Trophoblast cell (in vitro differentiated cells and primary cell): Measurements from ENCODE around the gene CTIF.

Experiments
- DNase-seq, 2 donors: peaks; one replicate each; pipeline ENCODE4 v3.0.0-alpha.2; 2016
- H2AFZ ChIP-seq: 2 replicates; pipeline ENCODE4 v1.6.1; 2013; ENCODE audit warnings: low read length, moderate library complexity, mild to moderate bottlenecking; ENCODE audit not compliant: insufficient read depth, poor library complexity
- H2AK5ac ChIP-seq: 2 replicates; pipeline ENCODE4 v1.6.1; 2013; ENCODE audit warnings: mild to moderate bottlenecking, low read length
- H2BK120ac ChIP-seq: 2 replicates; pipeline ENCODE4 v1.6.1; 2013; ENCODE audit warnings: low read length, mild to moderate bottlenecking, moderate library complexity; ENCODE audit not compliant: insufficient read depth, poor library complexity
- H2BK12ac ChIP-seq: 2 replicates; pipeline ENCODE4 v1.6.1; 2013; ENCODE audit warnings: mild to moderate bottlenecking, low read length, moderate library complexity
- H2BK5ac ChIP-seq: 2 replicates; pipeline ENCODE4 v1.6.1; 2013; ENCODE audit warnings: low read length, low read depth, moderate library complexity, mild to moderate bottlenecking; ENCODE audit not compliant: poor library complexity
- H3K14ac ChIP-seq: 2 replicates; pipeline ENCODE4 v1.6.1; 2013; ENCODE audit warnings: mild to moderate bottlenecking, low read length
- H3K18ac ChIP-seq: 2 replicates; pipeline ENCODE4 v1.6.1; 2013; ENCODE audit warnings: mild to moderate bottlenecking, low read length
- H3K23ac ChIP-seq: 2 replicates; pipeline ENCODE4 v1.6.1; 2013; ENCODE audit warnings: low read length
- H3K27ac ChIP-seq: 2 replicates; pipeline ENCODE4 v1.5.1; 2013; ENCODE audit warnings: low read depth, mild to moderate bottlenecking, inconsistent platforms, low read length, moderate library complexity
- H3K27me3 ChIP-seq: 2 replicates; pipeline ENCODE4 v1.6.1; 2013; ENCODE audit warnings: inconsistent platforms, mild to moderate bottlenecking, low read length, moderate library complexity; ENCODE audit not compliant: insufficient read depth
- H3K36me3 ChIP-seq, 2 experiments: 1 replicate in 1 of 2; 2 replicates in 1 of 2; pipeline ENCODE4 v1.6.1; 2013; ENCODE audit warnings: low read length in 2 of 2, mild to moderate bottlenecking in 2 of 2, moderate library complexity in 1 of 2; ENCODE audit not compliant: insufficient read depth in 2 of 2, control insufficient read depth in 1 of 2
- H3K4ac ChIP-seq: 2 replicates; pipeline ENCODE4 v1.6.1; 2013; ENCODE audit warnings: low read depth, mild to moderate bottlenecking, low read length, moderate library complexity
- H3K4me1 ChIP-seq, 2 experiments: 1 replicate in 1 of 2; 2 replicates in 1 of 2; pipeline ENCODE4 v1.6.1; 2013; ENCODE audit warnings: low read length in 2 of 2, mild to moderate bottlenecking in 2 of 2, moderate library complexity in 1 of 2; ENCODE audit not compliant: insufficient read depth in 2 of 2, control insufficient read depth in 1 of 2
- H3K4me2 ChIP-seq: 2 replicates; pipeline ENCODE4 v1.6.1; 2013; ENCODE audit warnings: inconsistent platforms, mild to moderate bottlenecking, low read length, moderate library complexity
- H3K4me3 ChIP-seq: 2 replicates; pipeline ENCODE4 v1.5.1; 2013; ENCODE audit warnings: mild to moderate bottlenecking, low read depth, low read length, inconsistent platforms
- H3K79me1 ChIP-seq: one replicate; pipeline ENCODE4 v1.6.1; 2013; ENCODE audit warnings: low read length
- H3K79me2 ChIP-seq: 2 replicates; pipeline ENCODE4 v1.6.1; 2013; ENCODE audit warnings: low read length, mild to moderate bottlenecking; ENCODE audit not compliant: control insufficient read depth, insufficient read depth, poor library complexity
- H3K9ac ChIP-seq: 2 replicates; pipeline ENCODE4 v1.6.1; 2013; ENCODE audit warnings: mild to moderate bottlenecking, low read length
- H3K9me3 ChIP-seq: 2 replicates; pipeline ENCODE4 v1.6.1; 2013; ENCODE audit warnings: low read depth, mild to moderate bottlenecking, control low read depth, inconsistent platforms, low read length; ENCODE audit not compliant: insufficient read depth
- H4K12ac ChIP-seq: 2 replicates; pipeline ENCODE4 v1.6.1; 2013; ENCODE audit warnings: low read depth, mild to moderate bottlenecking, low read length, moderate library complexity
- H4K8ac ChIP-seq: 2 replicates; pipeline ENCODE4 v1.6.1; 2013; ENCODE audit warnings: low read depth, mild to moderate bottlenecking, low read length, moderate library complexity
- H4K91ac ChIP-seq: one replicate; pipeline ENCODE4 v1.6.1; 2013; ENCODE audit warnings: low read depth, mild to moderate bottlenecking, low read length, moderate library complexity
- WGBS: extraction: QIAGEN DNeasy Blood & Tissue Kit; methylation state at CpG from one replicate; pipeline ENCODE4 v1.1.7; 2013; ENCODE audit warnings: missing lambda C conversion rate; ENCODE audit not compliant: insufficient read length, insufficient coverage; ENCODE audit errors: extremely low coverage; 5-methylcytosine and 5-hydroxymethylcytosine counted together

CTIF gene

DNA sequence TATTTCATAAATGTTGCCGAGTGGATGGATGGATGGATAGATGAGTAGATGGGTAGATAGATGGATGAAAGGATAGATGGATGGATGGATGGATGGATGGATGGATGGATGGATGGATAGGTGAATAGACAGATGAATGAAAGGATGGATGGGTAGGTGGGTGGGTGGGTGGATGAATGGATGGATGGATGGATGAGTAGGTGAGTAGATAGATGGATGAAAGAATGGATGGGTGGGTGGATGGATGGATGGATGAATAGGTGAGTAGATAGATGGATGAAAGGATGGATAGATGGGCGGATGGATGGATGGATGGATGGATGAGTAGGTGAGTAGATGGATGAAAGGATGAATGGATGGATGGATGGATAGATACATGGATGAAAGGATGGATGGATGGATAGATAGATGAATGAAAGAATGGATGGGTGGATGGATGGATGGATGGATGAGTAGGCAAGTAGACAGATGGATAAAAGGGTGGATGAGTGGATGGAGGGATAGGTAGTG is 307.6 kb downstream of the CTIF start:
- no peak overlapping the region for H3K14ac ChIP-seq
- no peak overlapping the region for H3K18ac ChIP-seq
- H3K23ac ChIP-seq, result no peak overlapping the region
- WGBS, result 100% methylated on average over 1 of the region's 2 CpGs
- no peaks in the 10 kb centered on the region for H3K27me3 ChIP-seq
- H2AK5ac ChIP-seq, result no peak overlapping the region
- no peaks in the 10 kb centered on the region for H3K36me3 ChIP-seq
- H3K4me2 ChIP-seq, result no peak overlapping the region
- H3K79me2 ChIP-seq, result no peaks in the 10 kb centered on the region
- no peak overlapping the region for H3K27ac ChIP-seq
- no peak overlapping the region for H3K9ac ChIP-seq
- H4K12ac ChIP-seq, result no peak overlapping the region
- no peak overlapping the region for H3K4me3 ChIP-seq
- H2BK120ac ChIP-seq, result no peak overlapping the region
- H2BK5ac ChIP-seq, result no peak overlapping the region
- H4K8ac ChIP-seq, result no peak overlapping the region
- peaks cover 2% of the 10 kb centered on the region for H3K9me3 ChIP-seq
- H2AFZ ChIP-seq, result no peak overlapping the region
- DNase-seq, result no peak
- H4K91ac ChIP-seq, result no peak overlapping the region
- peaks cover 44% of the 10 kb centered on the region for H3K79me1 ChIP-seq
- no peak overlapping the region for H2BK12ac ChIP-seq
- H3K4me1 ChIP-seq, result peaks cover 53 to 54% of the 10 kb centered on the region in 2 experiments
- no peak overlapping the region for H3K4ac ChIP-seq

DNA sequence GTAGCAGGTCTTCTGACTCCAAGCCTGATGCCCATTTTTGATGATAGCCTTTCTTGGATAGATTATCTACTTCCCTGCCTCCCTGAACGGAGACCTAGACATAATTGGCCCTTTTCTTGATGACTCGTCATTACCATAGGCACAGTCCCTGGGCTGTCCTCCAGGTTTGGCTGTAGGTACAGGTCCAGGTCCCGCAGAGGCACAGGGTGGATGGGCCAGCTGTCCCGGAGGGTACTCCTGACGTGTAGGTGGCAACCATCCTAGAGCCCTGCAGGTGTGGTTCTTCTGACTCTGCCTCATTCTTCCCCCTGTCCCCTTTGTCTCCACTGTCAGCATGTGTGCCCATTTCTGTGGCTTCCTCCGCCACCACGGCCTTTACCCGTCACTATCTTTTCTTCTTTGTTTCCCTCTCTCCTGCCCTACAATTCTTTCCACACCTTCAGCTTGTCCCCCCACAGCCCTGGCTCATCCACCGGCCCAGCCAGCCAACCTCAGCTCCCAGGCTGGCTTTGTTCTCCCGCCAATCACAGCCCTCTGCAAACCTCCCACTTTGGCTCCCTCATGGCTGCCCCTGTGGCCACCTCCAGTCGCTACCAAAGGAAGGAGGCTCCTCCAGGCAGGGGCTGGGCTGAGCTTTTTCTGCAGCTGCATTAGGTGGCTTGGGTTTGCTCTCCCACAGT is 309.1 kb downstream of the CTIF start:
- H3K79me2 ChIP-seq, result no peaks in the 10 kb centered on the region
- H3K27me3 ChIP-seq, result no peaks in the 10 kb centered on the region
- H3K27ac ChIP-seq, result peak overlapping the region; percentile 83
- H2AFZ ChIP-seq, result peak overlapping the region; percentile 8
- H3K4ac ChIP-seq, result peak overlapping the region; percentile 63
- no peak for DNase-seq
- peak overlapping the region; percentile 65 for H3K14ac ChIP-seq
- H3K23ac ChIP-seq, result no peak overlapping the region
- H2BK5ac ChIP-seq, result peak overlapping the region; percentile 47
- H4K8ac ChIP-seq, result peak overlapping the region; percentile 63
- peak overlapping the region; percentile 71 for H4K91ac ChIP-seq
- H3K9ac ChIP-seq, result no peak overlapping the region
- H3K18ac ChIP-seq, result peak overlapping the region; percentile 71
- H3K79me1 ChIP-seq, result peaks cover 38% of the 10 kb centered on the region
- H4K12ac ChIP-seq, result no peak overlapping the region
- WGBS, result no CpG with 5 or more reads among the region's 11 CpGs
- peaks cover 47% of the 10 kb centered on the region in 2 experiments for H3K4me1 ChIP-seq
- peak overlapping the region; percentile 84 for H2AK5ac ChIP-seq
- H3K4me3 ChIP-seq, result peak overlapping the region; percentile 27
- no peak overlapping the region for H3K4me2 ChIP-seq
- peaks cover 2% of the 10 kb centered on the region for H3K9me3 ChIP-seq
- H2BK120ac ChIP-seq, result peak overlapping the region; percentile 89
- H3K36me3 ChIP-seq, result no peaks in the 10 kb centered on the region
- peak overlapping the region; percentile 93 for H2BK12ac ChIP-seq

DNA sequence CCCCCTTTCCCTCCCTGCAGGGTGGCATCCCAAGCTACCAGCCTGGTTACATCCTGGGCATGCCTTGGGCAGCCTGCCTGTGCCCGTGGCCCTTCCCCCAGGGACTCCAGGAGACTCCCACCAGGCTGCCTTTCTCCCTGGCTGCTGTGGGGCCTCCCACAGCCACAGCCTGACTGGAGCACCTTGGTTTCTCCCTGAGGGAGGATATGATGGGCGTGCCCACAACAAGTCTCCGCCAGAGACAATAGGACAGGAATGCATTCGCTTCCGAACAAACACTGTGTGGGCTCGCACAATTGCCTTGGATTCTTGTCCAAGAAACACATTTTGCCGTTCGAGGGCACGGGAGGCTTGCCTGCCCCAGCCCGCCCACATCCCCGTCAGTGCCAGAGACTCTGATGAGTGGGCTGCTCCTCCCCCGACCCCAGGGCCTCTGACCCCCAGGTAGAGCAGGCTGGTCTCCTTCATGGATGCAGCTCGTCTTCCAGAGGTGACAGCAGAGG is 309.9 kb downstream of the CTIF start:
- H3K14ac ChIP-seq, result peak overlapping the region; percentile 65
- H3K27ac ChIP-seq, result peak overlapping the region; percentile 83
- peaks cover 48% of the 10 kb centered on the region in 2 experiments for H3K4me1 ChIP-seq
- DNase-seq, result no peak
- H4K12ac ChIP-seq, result peak overlapping the region; percentile 70
- H2BK12ac ChIP-seq, result peak overlapping the region; percentile 93
- H2BK5ac ChIP-seq, result peak overlapping the region; percentile 74
- peak overlapping the region; percentile 71 for H3K18ac ChIP-seq
- peak overlapping the region; percentile 65 for H3K4ac ChIP-seq
- no peak overlapping the region for H3K23ac ChIP-seq
- peak overlapping the region; percentile 84 for H2AK5ac ChIP-seq
- no peak overlapping the region for H3K9ac ChIP-seq
- H4K8ac ChIP-seq, result peak overlapping the region; percentile 63
- H3K79me2 ChIP-seq, result no peaks in the 10 kb centered on the region
- peaks cover 2% of the 10 kb centered on the region for H3K9me3 ChIP-seq
- H2AFZ ChIP-seq, result no peak overlapping the region
- H4K91ac ChIP-seq, result peak overlapping the region; percentile 71
- no peaks in the 10 kb centered on the region for H3K27me3 ChIP-seq
- no CpG with 5 or more reads among the region's 13 CpGs for WGBS
- H3K4me3 ChIP-seq, result no peak overlapping the region
- peak overlapping the region; percentile 89 for H2BK120ac ChIP-seq
- H3K79me1 ChIP-seq, result peaks cover 42% of the 10 kb centered on the region
- H3K4me2 ChIP-seq, result peak overlapping the region; percentile 13
- H3K36me3 ChIP-seq, result no peaks in the 10 kb centered on the region

DNA sequence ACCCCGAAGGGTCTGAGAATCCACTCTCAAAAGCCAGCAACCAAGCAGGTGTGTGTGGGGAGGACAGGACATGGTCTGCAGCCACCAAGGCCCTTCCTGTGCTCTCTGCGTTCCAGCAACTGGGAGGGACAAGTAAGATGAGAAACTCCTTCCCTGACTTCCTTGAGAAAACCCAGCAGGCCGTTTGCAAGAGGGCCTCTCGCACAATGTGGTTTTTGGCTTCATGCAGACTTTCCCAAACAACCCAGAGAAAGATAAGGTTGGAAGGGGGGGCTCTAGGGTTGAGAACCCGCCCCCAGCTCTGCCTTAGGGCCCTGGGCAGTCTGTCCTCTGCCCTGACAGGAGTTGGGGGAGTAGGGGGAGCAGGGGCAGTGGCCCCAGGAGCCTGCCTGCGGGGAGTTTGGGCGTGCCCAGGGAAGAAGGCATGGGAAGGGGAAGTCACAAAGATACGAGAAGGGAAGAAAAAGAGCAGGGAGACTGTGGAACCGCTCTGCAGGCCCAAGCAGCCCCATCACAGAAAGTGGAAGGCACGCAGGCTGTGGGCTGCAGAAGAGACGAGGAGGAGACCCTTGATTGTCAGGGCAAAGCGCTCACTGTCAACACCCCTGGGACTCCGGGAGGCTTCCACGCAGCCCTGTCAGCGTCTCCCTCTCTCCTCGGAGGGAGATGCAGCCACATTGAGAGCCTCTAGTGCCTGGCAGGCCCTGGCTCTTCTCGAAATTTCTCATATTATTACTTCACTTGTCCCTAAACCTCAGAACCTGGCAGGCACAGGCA is 312.2 kb downstream of the CTIF start:
- Histone ChIP-seq H2AK5ac (peak overlapping the region; percentile 36), H3K4me2 (no peak overlapping the region), H3K79me1 (peaks cover 46% of the 10 kb centered on the region), H3K9me3 (peaks cover 2% of the 10 kb centered on the region), H2BK120ac (peak overlapping the region; percentile 13), H3K36me3 (peaks cover 0 to 2% of the 10 kb centered on the region in 2 experiments), H3K4me3 (no peak overlapping the region), H4K12ac (no peak overlapping the region), H3K4ac (peak overlapping the region; percentile 16), H2AFZ (peak overlapping the region; percentile 5), H3K79me2 (no peaks in the 10 kb centered on the region), H4K91ac (peak overlapping the region; percentile 58), H3K27me3 (no peaks in the 10 kb centered on the region), H2BK12ac (peak overlapping the region; percentile 91), H3K27ac (peak overlapping the region; percentile 67), H3K18ac (peak overlapping the region; percentile 5), H3K9ac (no peak overlapping the region), H2BK5ac (peak overlapping the region; percentile 69), H3K23ac (no peak overlapping the region), H4K8ac (peak overlapping the region; percentile 69), H3K4me1 (peaks cover 52 to 54% of the 10 kb centered on the region in 2 experiments), H3K14ac (peak overlapping the region; percentile 50)
- no CpG with 5 or more reads among the region's 17 CpGs for WGBS
- no peak for DNase-seq
